Non-pigmented ciliary epithelial cell (primary cell): Measurements from ENCODE around the gene BATF.
A peak's percentile ranks its signal among the peaks of the same experiment; 100 is the strongest.

Source experiments
- DNase-seq: peaks from one replicate; pipeline ENCODE4 v3.0.0-alpha.2; 2010; ENCODE audit warnings: low read depth

BATF gene

GRCh38 chr14:75562089-75562488 is 39.8 kb downstream of the BATF start:
- no peak for DNase-seq

GRCh38 chr14:75562489-75562888 is 40.2 kb downstream of the BATF start:
- DNase-seq: no peak

DNA sequence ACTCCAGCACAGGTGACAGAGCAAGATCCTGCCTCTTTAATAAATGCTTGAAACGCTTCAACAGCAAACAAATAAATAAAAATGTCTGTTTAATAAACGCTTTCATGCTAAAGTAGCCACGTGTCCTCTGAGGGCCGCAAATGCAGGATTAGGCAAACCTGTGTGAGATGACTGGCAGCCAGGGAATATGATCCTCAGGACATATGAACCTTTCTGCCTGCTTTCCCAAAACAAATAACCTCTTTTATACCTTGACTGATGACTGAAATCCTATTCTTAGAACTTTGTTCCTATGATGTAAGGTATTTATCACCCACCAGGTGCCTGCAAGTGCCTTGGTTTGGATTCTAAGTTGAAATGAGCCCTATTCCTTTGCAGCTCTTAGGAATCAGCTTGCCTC is 41.7 kb downstream of the BATF start:
- DNase-seq: no peak

DNA sequence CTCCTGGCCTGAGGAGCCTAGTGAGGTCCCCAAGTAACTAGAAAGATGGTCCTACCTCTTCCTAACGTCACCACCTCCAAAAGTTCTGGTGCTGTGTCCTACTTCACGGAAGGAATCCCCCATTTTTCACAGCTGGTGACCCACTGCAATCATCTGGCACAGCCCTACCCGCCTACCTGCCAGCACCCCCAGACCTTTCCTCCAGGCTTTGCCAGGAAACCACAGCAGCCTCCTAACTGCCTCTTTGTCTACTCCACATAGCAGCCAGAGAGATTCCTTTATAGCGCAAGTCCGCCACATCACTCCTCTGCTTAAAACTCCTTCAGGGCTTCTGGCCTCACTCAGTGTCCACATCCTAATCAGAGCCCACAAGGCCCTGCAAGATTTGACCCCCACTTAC is 42.8 kb downstream of the BATF start:
- DNase-seq: no peak

- no peak for DNase-seq
Measured at GRCh38 chr14:75566321-75566720, 44.1 kb downstream of the BATF start.

DNA sequence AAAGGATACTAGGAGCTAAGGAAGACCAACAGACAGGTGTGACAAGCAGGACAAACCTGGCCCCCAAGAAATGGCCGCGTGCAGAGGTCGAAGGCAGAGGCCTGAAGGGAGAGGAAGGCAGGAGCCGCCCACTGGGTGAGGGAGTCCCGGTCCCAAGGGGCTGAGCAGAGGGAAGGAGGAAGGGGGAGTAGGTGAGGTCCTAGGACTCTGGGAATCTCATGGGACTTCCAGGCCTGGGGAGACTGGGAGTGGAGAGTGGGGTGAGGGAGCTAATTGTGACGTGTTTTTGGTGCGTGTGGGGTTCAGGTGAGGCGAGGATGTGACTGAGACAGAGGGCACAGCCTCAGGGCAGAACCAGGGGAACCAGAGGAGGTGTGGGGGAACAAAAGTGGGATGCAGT is 44.5 kb downstream of the BATF start:
- no peak for DNase-seq

GRCh38 chr14:75568140-75568539 is 45.9 kb downstream of the BATF start:
- DNase-seq: no peak

DNA sequence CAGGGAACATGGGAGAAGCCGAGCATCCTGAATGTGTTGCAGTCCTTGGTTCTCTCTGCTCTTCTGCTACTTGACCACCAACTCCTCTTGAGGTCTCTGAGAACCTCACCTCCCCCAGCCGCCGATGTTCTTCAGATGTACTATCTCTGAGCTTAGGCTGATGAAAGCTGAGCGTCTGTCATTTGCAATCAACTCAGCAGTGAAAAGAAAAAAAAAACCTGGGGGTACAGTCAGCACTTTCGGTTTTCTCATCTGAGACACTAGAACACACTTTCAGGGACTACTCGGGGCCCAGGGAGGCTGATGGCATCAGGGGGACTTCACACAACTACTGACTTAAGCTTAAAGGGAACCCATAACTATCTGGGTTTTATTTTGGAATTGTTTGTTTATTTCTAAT is 46.5 kb downstream of the BATF start:
- no peak for DNase-seq

DNA sequence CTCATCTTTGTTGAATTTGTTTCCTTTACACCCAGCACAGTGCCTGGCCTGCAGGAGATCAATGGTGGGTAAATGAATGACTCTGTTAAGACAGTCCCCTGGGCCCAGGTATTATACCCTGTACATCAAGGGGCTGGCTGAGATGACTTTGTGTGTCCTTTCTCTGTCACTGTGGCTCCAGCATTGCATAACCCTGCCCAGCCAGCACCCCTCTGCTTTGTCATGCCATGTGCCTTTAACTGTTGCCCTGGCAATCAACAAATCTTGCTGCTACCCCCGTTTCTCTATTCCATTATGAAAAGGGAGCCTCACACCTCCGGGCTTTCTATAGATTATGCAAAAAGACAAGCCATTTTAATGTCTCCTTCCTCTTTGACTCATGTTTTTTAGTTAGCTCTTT is 48.5 kb downstream of the BATF start:
- DNase-seq: no peak

DNA sequence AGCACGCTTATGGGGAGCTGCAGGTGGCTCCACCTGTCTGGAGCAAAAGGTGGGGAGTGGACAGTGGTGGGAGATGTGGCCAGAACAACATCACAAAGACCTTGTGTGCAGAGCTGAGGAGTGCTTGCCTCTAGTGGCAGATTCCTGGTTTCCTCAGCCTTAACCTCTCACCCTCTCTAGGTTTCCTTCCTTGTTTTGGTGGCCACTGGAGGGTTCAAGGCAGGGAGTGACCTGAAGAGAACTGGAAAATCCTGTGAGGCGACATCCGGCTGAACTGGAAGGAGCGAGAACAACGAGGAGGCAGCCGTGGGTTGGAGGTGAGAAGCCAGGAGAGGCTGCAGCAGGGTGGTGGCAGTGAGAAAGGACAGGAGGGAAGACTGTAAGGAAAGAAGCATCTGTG is 49.8 kb downstream of the BATF start:
- no peak for DNase-seq

DNA sequence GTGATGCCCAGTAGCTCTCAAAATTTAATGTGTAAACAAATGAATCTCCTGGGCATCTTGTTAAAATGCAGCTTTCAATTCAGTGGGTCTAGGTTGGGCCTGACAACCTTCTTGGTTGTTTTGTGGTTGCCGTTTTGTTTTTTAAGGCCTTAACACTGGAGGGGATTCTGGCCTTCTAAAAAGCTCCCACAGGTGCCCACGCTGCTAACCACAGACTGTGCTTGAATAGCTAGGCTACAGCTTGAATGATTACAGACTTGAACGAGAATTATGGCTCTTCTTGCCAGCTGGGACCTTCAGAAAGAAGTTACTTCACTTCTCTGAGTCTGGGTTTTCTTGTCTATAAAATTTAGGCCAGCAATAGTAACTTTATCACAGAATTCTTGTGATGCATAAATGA is 54.8 kb downstream of the BATF start:
- DNase-seq: no peak

DNA sequence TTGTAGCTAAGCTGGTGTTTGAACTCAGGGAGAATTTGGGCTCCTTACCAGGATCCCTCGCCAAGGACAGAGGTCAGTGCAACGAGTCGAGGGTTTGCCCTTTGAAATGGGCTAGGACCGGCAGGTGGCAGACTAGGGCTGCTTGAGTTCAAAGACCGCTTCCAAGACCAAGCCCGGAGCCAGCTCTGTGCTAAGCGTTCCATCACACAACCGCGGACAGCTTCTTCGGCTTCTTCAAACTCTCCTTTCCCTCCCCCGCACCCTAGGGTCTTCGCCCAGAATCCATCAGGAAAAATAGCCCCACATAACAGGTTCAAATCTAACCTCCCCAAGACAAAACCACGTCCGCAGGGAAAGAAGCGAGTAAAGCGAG is 55.4 kb downstream of the BATF start:
- DNase-seq: peak; percentile 51

DNA sequence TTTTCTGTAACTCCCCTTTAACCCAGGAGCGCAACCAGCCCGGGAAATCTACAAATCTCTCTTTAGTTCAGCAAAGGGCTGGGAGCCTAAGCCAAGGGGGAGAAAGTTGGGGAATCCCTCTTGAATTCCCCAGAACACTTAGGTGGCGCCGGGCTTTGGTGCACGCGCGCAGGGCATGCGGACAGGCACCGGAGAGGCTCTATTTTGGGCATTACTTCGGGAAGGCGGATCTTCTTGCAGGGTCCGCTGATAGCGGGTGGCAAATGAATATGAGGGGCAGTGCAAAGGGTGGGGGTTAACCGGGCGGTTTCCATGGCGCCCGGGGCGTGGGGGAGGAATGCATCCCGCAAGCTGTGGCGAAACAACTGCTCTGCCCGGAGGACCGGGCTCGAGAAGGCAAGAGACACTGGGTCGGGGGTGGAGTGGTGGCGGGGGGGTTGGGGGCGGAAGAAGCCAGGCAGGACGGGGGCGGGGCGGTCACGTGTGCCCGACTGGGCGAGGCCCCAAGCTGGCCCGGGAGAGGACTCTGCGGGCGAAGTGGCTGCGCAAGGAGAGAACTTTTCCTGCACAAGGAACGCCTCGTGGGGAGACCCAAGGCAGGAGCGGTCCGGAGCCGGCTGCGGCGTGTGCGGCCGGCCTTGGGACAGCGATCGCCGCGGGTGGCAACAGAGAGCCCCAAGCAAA is 56.0 kb downstream of the BATF start, which contains the start of gene FLVCR2:
TSS of gene FLVCR2 (plus strand) at position 519 of the 684 bp plus-strand sequence. CDS start 353 bp downstream, outside the sequence.
- no peak for DNase-seq

- DNase-seq: no peak
Measured at GRCh38 chr14:75578786-75579337, 56.6 kb downstream of the BATF start.

DNA sequence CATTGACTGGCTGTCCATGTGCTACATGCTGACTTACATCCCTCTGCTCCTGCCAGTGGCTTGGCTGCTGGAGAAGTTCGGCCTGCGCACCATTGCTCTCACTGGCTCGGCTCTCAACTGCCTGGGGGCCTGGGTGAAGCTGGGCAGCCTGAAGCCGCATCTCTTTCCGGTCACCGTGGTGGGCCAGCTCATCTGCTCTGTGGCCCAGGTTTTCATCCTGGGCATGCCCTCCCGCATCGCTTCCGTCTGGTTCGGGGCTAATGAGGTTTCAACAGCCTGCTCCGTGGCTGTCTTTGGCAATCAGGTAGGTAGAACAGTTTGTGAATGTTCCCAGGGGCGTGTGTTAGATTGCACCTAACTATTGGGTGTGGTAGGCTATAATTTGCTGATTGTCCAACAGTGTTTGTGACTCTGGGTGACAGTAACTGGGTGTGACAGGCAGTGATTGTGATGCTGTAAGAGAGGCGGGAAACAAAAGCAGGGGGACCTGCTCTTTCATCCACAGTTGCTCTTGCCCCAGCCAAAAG is 57.1 kb downstream of the BATF start:
- DNase-seq: no peak

GRCh38 chr14:75579882-75580281 is 57.6 kb downstream of the BATF start:
- no peak for DNase-seq

- no peak for DNase-seq
Measured at GRCh38 chr14:75587388-75587787, 65.1 kb downstream of the BATF start.

GRCh38 chr14:75589931-75590330 is 67.7 kb downstream of the BATF start:
- no peak for DNase-seq

DNA sequence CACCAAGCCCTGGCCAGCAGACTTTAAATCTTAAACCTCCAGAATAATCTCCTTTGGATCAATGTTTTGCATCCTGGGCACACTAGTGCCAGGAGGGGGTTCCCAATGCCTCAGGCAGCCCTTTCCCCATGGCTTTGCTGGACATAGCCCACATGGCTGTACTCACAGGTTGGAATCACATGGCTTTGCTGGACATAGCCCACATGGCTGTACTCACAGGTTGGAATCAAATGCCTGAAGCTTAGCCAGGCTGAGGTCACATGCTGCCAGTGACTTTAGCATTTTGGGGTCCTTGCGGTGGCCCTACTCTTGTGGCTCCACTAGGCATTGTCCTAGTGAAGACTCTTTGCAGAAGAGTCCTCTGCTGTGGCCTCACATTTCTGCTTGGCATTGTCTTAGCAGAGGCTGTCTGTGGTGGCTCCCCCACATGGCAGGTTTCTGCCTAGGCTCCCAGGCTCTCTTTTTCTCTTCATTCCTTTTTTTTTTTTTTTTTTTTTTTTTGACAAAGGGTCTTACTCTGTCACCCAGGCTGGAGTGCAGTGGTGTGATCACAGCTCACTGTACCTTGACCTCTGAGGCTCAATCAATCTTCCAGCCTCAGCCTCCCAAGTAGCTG is 69.2 kb downstream of the BATF start:
- DNase-seq: no peak

DNA sequence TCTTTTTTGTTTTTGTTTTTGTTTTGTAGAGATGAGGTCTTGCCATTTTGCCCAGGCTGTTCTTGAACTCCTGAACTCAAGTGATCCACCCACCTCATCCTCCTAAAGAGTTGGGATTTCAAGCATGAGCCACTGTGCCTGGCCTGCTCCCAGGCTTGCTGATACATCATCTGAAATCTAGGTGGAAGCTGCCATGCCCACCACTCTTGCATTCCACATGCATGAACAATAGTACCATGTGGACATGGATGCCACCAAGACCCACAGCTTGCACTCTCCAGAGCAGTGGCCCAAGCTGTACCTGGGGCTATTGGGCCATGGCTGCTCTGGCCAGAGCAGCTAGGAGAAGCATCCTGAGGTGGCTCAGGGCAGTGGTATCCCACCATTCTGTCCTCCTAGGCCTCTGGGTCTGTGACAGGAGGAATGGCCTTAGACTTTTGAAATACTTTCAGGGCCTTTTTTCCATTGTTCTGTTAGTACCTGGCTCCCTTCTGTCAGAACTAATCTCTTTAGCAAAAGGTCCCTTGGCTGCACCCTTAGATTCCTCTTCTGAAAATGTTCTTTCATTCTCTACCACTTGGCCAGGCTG is 69.8 kb downstream of the BATF start:
- DNase-seq: no peak

DNA sequence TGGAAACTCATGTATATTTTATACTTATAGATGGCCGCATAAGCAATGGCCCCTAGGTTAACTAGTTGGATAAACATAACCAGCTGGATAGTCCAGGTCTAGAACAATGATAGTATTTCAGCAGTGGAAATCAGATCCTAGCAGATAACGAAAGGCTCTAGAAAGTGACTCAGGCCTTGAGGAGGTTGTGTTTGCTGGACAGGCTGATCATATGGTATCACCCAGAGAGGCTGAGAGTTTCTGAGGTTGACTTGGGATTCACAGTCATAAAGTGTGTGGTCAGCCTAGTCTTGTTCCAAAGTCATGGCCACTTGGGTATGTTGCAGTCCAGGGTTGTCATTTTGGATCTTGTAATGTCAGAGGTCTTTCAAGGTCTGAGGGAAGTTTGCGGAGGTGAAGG is 73.0 kb downstream of the BATF start:
- DNase-seq: no peak
